GM23338 (cell line): Measurements from ENCODE around the gene KCNK3. TPM values are rescaled to one million over a fixed set of nuclear protein-coding genes. Genes with fewer than 3 reads are reported as not detected.
A peak's percentile ranks its signal among the peaks of the same experiment; 100 is the strongest.

ENCODE experiments used
- ATAC-seq: fragments of 200-7000 bp; cut with Tn5 transposase; 3 replicates; pipeline ENCODE4 v1.9.1; 2020
- DNase-seq: peaks from one replicate; pipeline ENCODE4 v3.0.0-alpha.2; 2015; ENCODE audit warnings: low spot score
- H2AFZ ChIP-seq: fragments of 200-600 bp; sonication (generic); 2 replicates; pipeline ENCODE4 v1.8.0; 2016; ENCODE audit warnings: antibody characterized with exemption, mild to moderate bottlenecking, moderate library complexity
- H3F3A ChIP-seq: fragments of 200-600 bp; sonication (generic); replicated peaks from 2 replicates; pipeline ENCODE4 v1.8.0; 2017; ENCODE audit warnings: antibody characterized with exemption, mixed run types, low read depth
- H3K27ac ChIP-seq: fragments of 200-600 bp; sonication (generic); 2 replicates; pipeline ENCODE4 v1.6.1; 2016; ENCODE audit warnings: low read depth
- H3K27me3 ChIP-seq: fragments of 200-600 bp; sonication (generic); 2 replicates; pipeline ENCODE4 v1.8.0; 2016; ENCODE audit warnings: mild to moderate bottlenecking, mixed run types, moderate library complexity; ENCODE audit not compliant: insufficient read depth
- H3K36me3 ChIP-seq: fragments of 200-600 bp; sonication (generic); 2 replicates; pipeline ENCODE4 v1.8.0; 2016; ENCODE audit warnings: mild to moderate bottlenecking; ENCODE audit not compliant: insufficient read depth
- H3K4me1 ChIP-seq: fragments of 200-600 bp; sonication (generic); 2 replicates; pipeline ENCODE4 v1.8.0; 2016; ENCODE audit warnings: mild to moderate bottlenecking, moderate library complexity; ENCODE audit not compliant: insufficient read depth
- H3K4me2 ChIP-seq: fragments of 200-600 bp; sonication (generic); 2 replicates; pipeline ENCODE4 v1.7.1; 2017; ENCODE audit warnings: mixed run types
- H3K4me3 ChIP-seq: fragments of 200-600 bp; sonication (generic); 2 replicates; pipeline ENCODE4 v1.6.1; 2016; ENCODE audit warnings: mixed run types
- H3K79me2 ChIP-seq: fragments of 200-600 bp; sonication (generic); replicated peaks from 2 replicates; pipeline ENCODE4 v1.8.0; 2017; ENCODE audit warnings: mild to moderate bottlenecking; ENCODE audit not compliant: insufficient read depth
- H3K9me2 ChIP-seq: fragments of 200-600 bp; sonication (generic); 2 replicates; pipeline ENCODE4 v1.8.0; 2017; ENCODE audit not compliant: insufficient read depth
- H4K20me1 ChIP-seq: fragments of 200-600 bp; sonication (generic); replicated peaks from 2 replicates; pipeline ENCODE4 v1.8.0; 2017; ENCODE audit warnings: mild to moderate bottlenecking; ENCODE audit not compliant: insufficient read depth
- H3K27ac Mint-ChIP-seq: 2 replicates; pipeline ENCODE4 v1.8.0; 2020; ENCODE audit warnings: inconsistent platforms, mild to moderate bottlenecking, moderate library complexity, mixed read lengths
- H3K27me3 Mint-ChIP-seq: 3 replicates; pipeline ENCODE4 v1.8.0; 2022; ENCODE audit warnings: low read depth, mild to moderate bottlenecking, moderate library complexity, mixed read lengths, inconsistent platforms; ENCODE audit not compliant: insufficient read depth, poor library complexity
- H3K36me3 Mint-ChIP-seq: 3 replicates; pipeline ENCODE4 v1.8.0; 2021; ENCODE audit warnings: low read depth, mild to moderate bottlenecking, inconsistent platforms, moderate library complexity, mixed read lengths
- H3K4me1 Mint-ChIP-seq: 3 replicates; pipeline ENCODE4 v1.8.0; 2020; ENCODE audit warnings: mild to moderate bottlenecking, inconsistent platforms, mixed read lengths
- H3K4me3 Mint-ChIP-seq: 3 replicates; pipeline ENCODE4 v1.8.0; 2021; ENCODE audit warnings: moderate library complexity, mild to moderate bottlenecking, inconsistent platforms, mixed read lengths
- H3K9me3 Mint-ChIP-seq: 3 replicates; pipeline ENCODE4 v1.8.0; 2020; ENCODE audit warnings: moderate library complexity, mild to moderate bottlenecking, inconsistent platforms, mixed read lengths
- CREB1 ChIP-seq: fragments of 250-450 bp; sonication (Bioruptor Pico); IDR thresholded peaks from 2 replicates; pipeline ENCODE4 v1.5.0; 2020; ENCODE audit warnings: low read depth, mild to moderate bottlenecking, moderate library complexity
- CTCF ChIP-seq, 2 experiments: fragments of 200-600 bp in 1 of 2; sonication (generic) in 1 of 2; conservative IDR thresholded peaks; 2 replicates each; pipeline versions ENCODE4 v1.5.1 to v1.6.1; 2016 to 2017; ENCODE audit warnings: antibody characterized with exemption in 2 of 2, low read depth in 2 of 2, mild to moderate bottlenecking in 2 of 2, moderate library complexity in 1 of 2
- ETS1 ChIP-seq: IDR thresholded peaks from 2 replicates; pipeline ENCODE4 v1.6.1; 2016; ENCODE audit warnings: antibody characterized with exemption
- EZH2 ChIP-seq: fragments of 200-600 bp; sonication (generic); IDR thresholded peaks from one replicate; pipeline ENCODE4 v1.8.0; 2017; ENCODE audit warnings: antibody characterized with exemption, mild to moderate bottlenecking, low read depth; ENCODE audit not compliant: unreplicated experiment
- EZH2phosphoT487 ChIP-seq: fragments of 200-600 bp; sonication (generic); IDR thresholded peaks from one replicate; pipeline ENCODE4 v1.8.1; 2018; ENCODE audit warnings: antibody characterized with exemption; ENCODE audit not compliant: unreplicated experiment
- JUNB ChIP-seq: IDR thresholded peaks from one replicate; pipeline ENCODE4 v1.6.1; 2016; ENCODE audit warnings: antibody characterized with exemption; ENCODE audit not compliant: unreplicated experiment
- NANOG ChIP-seq: IDR thresholded peaks from 2 replicates; pipeline ENCODE4 v1.6.1; 2016; ENCODE audit warnings: antibody characterized with exemption, borderline replicate concordance
- POLR2AphosphoS5 ChIP-seq: IDR thresholded peaks from 2 replicates; pipeline ENCODE4 v1.6.1; 2016; ENCODE audit warnings: antibody characterized with exemption, low read depth
- STAT1 ChIP-seq: IDR thresholded peaks from one replicate; pipeline ENCODE4 v1.6.1; 2016; ENCODE audit warnings: antibody characterized with exemption; ENCODE audit not compliant: unreplicated experiment
- ZNF114 ChIP-seq: fragments of 250-450 bp; sonication (Bioruptor Pico); IDR thresholded peaks from 2 replicates; pipeline ENCODE4 v1.5.0; 2020; ENCODE audit warnings: mild to moderate bottlenecking, moderate library complexity
- ZNF331 ChIP-seq: fragments of 250-450 bp; sonication (Bioruptor Pico); IDR thresholded peaks from 2 replicates; pipeline ENCODE4 v1.5.0; 2020; ENCODE audit warnings: low read depth, mild to moderate bottlenecking, moderate library complexity
- ZNF462 ChIP-seq: fragments of 250-450 bp; sonication (Bioruptor Pico); IDR thresholded peaks from 2 replicates; pipeline ENCODE4 v1.5.0; 2020; ENCODE audit warnings: mild to moderate bottlenecking, moderate library complexity
- polyA plus RNA-seq: library from polyadenylated mRNA; unstranded; fragments of >200 nt; fragmentation: Nextera tagmentation; extraction: Ambion mirVana; gene quantifications from 2 replicates; pipeline ENCODE4 v1.2.1, GENCODE V29; 2016
- total RNA-seq: library from RNA; depleted of rRNA; stranded (reverse); fragments of >200 nt; shearing (Covaris generic); gene quantifications from 2 replicates; pipeline ENCODE4 v1.2.3, GENCODE V29; 2014
- TF ChIP-seq, protein P1 (sequence below): IDR thresholded peaks from one replicate; pipeline ENCODE4 v1.6.1; 2018; ENCODE audit warnings: antibody characterized with exemption; ENCODE audit not compliant: unreplicated experiment

The KCNK3 gene
- total and polyA plus RNA-seq, 2 experiments from 2014 or later = not detected

DNA sequence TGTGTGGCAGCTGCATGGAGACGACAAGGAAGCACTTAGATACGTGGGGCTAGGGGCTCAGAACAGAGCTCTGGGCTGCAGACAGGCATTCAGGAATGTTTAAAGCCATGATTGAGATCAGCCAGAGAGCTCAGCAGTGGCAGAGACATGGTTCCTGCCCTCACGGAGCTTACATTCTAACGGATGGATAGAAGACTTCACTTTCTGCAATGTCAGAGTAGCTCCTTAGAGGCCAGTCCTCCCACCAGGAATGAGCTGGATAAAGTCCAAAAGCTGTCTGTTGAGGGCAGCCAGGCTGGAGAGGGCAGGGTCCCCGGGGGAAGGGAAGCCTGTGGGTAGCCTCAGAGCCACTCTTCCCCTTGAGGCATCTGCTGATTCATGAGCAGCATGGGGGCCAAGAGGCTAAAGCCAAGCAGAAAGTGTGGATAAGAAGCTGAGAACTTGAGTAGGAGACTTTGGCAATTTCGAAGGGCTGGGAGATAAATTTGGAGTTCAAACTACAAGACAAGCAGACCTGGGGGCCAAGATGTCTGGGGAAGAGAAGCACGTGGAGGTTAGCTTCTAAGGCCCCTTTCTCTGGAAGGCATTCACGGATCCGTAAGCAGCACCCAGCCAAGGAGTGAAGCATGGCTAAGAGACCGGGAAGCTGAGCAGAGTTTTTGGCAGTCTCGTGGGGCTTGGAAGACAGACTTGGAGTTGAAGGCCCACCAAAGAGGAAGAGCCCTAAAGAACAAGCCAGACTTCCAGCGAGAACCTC lies 41.6 kb upstream of the KCNK3 start:
- no peak for DNase-seq
- TF ChIP-seq ZNF114 (CRISPR knock-in tag) = no peak
- TF ChIP-seq NANOG = no peak
- TF ChIP-seq, protein P1, sequence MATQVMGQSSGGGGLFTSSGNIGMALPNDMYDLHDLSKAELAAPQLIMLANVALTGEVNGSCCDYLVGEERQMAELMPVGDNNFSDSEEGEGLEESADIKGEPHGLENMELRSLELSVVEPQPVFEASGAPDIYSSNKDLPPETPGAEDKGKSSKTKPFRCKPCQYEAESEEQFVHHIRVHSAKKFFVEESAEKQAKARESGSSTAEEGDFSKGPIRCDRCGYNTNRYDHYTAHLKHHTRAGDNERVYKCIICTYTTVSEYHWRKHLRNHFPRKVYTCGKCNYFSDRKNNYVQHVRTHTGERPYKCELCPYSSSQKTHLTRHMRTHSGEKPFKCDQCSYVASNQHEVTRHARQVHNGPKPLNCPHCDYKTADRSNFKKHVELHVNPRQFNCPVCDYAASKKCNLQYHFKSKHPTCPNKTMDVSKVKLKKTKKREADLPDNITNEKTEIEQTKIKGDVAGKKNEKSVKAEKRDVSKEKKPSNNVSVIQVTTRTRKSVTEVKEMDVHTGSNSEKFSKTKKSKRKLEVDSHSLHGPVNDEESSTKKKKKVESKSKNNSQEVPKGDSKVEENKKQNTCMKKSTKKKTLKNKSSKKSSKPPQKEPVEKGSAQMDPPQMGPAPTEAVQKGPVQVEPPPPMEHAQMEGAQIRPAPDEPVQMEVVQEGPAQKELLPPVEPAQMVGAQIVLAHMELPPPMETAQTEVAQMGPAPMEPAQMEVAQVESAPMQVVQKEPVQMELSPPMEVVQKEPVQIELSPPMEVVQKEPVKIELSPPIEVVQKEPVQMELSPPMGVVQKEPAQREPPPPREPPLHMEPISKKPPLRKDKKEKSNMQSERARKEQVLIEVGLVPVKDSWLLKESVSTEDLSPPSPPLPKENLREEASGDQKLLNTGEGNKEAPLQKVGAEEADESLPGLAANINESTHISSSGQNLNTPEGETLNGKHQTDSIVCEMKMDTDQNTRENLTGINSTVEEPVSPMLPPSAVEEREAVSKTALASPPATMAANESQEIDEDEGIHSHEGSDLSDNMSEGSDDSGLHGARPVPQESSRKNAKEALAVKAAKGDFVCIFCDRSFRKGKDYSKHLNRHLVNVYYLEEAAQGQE = no peak
- no peak for TF ChIP-seq POLR2AphosphoS5
- TF ChIP-seq JUNB = no peak
- TF ChIP-seq ZNF462 (CRISPR knock-in tag) = no peak
- no peak for TF ChIP-seq CTCF (conservative IDR thresholded peaks at IDR 0.05; ENCODE audit: low read depth in 2 of 2)
- no peak for TF ChIP-seq STAT1
- TF ChIP-seq EZH2 = no peak
- TF ChIP-seq ETS1 = no peak
- no peak for TF ChIP-seq ZNF331 (CRISPR knock-in tag)
- TF ChIP-seq EZH2phosphoT487 = no peak
- TF ChIP-seq CREB1 (CRISPR knock-in tag) = no peak
- peaks cover 29% of the 10 kb centered on the region for H3K4me1 Mint-ChIP-seq
- Histone ChIP-seq H3K27ac (no peak overlapping the region), H3K4me2 (no peak overlapping the region), H3K27me3 (no peaks in the 10 kb centered on the region), H4K20me1 (no peaks in the 10 kb centered on the region), H3K36me3 (no peaks in the 10 kb centered on the region), H3K79me2 (no peaks in the 10 kb centered on the region), H2AFZ (no peak overlapping the region), H3K4me3 (no peak overlapping the region), H3F3A (no peaks in the 10 kb centered on the region), H3K9me2 (no peaks in the 10 kb centered on the region), H3K4me1 (peaks cover 5% of the 10 kb centered on the region)
- no peak overlapping the region for H3K4me3 Mint-ChIP-seq
- peaks cover 17% of the 10 kb centered on the region for H3K27me3 Mint-ChIP-seq
- no peaks in the 10 kb centered on the region for H3K9me3 Mint-ChIP-seq
- peak overlapping the region; percentile 6; the same call in 1 of the 2 replicates for H3K27ac Mint-ChIP-seq
- H3K36me3 Mint-ChIP-seq = no peaks in the 10 kb centered on the region
- no peak for ATAC-seq
